Activated T-cell treated with anti-CD3 and anti-CD28 coated beads for 4 hours (primary cell): ENCODE measurements around the gene DSC2.
"Not testable (repeated sequence)": the region's sequence is repeated elsewhere in the genome, so short reads cannot be mapped to it uniquely, and the experiment has no call there.

Source experiments
- DNase-seq: peaks from one replicate; pipeline ENCODE4 v3.0.0-alpha.2; 2020

The DSC2 gene

GRCh38 chr18:31102025-31102684 is at the start of gene DSC2:
TSS of gene DSC2 (minus strand) at chr18:31102421. CDS start at chr18:31101971, 450 bp downstream.
- no peak for DNase-seq

GRCh38 chr18:31149351-31149750 is 47.1 kb upstream of the DSC2 start:
- DNase-seq: no peak

- DNase-seq: no peak
Observed at GRCh38 chr18:31148600-31148999, 46.4 kb upstream of the DSC2 start.

GRCh38 chr18:31146809-31147208 is 44.6 kb upstream of the DSC2 start:
- DNase-seq: no peak

DNA sequence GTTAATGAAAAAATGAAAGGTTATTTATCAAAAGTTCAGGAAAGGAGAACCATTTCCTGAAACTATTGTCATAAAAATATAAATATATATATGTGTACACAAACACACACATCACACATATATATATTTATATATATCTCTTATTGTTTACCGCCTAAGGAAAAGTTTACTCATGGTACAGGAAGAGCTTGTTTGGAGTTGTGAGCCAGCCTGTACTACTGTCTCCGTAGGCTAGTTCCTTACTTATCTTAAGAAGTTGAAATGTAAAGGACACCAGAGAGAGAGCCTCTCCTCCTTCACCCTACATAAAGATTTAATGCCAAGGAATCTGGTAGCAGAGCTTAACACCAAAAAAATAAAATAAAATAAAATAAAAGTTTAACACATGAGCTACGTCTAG is 40.8 kb upstream of the DSC2 start:
- no peak for DNase-seq

DNA sequence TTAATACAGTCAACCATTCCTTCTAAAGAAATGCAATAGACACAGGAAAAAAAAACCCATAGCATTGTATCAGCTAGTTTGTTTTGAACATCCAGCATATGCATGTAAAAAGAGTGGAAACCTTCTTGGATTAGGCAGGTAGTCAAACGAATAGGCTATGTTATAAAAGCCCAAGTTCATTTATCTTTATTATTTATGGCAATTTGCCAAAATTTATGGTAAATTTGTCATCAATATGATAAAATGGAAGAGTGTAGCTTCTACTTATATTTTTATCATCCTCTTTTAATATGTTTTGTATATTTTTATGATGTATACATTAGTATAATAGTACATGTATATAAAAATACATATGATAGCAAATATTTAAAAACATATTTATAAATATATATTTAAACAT is 36.5 kb upstream of the DSC2 start:
- no peak for DNase-seq

DNA sequence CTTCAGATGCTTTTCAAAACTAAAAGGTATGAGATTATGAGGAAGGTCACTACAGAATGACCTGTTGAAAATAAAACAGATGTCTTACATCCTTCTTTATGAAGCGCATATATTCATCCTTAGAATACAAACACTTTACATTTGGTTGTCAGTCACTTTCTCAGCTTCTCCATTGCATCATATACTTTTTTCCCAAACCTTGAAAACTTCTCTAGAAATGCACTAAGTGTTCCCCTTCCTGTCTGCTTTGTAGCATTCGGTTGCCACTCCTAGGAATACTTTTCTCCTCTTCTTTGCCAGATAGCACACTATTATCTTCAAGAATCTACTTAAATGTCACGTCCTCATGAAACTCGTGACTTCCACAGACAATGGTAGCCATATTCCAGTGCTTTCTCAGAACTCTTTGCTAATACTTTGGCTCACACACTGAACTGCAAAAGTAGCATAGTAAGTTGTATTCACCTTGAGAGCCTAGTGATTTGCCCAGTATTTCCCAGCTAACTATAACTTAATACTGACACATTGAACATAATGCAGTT is 32.8 kb upstream of the DSC2 start:
- no peak for DNase-seq

GRCh38 chr18:31129398-31130115 is 27.3 kb upstream of the DSC2 start:
- no peak for DNase-seq

DNA sequence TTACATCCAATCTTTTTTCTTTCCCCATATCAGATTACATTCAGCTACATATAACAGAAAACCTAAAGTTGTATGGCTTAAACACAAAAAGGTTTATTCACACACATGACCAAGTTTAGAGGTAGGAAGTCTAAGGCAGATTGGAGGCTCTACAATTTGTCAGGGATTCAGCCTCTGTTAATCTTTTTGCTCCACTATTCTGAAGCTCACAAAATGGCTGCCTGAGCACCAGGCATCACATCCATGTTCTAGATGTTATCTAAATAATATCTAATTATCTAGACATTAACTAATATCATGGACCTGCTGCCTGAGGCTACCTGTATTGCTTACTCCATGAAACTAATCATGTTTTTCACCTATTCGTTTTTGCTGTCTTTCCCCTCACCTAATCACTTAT is 23.7 kb upstream of the DSC2 start:
- DNase-seq: no peak

- DNase-seq: not testable (repeated sequence)
Observed at GRCh38 chr18:31123125-31123524, 20.9 kb upstream of the DSC2 start.

GRCh38 chr18:31120594-31120993 is 18.4 kb upstream of the DSC2 start:
- DNase-seq: no peak

DNA sequence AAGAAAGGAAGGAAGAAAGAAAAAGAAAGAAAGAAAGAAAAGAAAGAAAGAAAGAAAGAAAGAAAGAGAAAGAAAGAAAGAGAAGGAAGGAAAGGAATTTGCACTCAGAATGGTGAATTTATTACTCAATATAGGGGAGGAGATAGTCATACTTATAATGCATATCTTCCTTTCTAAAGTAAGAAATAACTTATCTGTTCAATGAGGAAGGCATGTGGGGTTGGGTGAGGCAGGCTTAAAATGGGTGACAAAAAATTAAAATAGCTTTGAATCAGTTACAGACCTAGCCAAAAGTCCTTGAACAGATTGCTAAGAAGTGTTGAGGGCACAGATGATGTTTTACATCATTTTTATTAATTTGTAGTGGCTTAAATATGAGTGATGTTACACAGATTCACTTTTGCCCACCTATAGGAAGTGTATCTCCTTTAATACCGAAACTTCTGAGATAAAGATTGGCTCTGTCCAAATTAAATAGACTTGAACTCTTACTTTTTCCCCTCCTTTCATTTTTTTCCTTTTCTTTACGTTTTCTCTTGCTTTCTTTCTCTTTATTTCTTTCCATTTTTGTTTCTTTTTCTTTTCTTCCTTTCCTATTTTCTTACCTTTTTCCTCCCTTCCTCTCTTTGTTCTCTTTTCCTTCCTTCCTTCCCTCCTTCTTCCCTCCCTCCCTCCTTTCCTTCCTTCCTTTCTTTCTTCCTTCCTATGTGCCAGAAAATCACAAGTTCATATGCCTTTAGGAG is 14.8 kb upstream of the DSC2 start:
- DNase-seq: no peak

GRCh38 chr18:31112804-31113203 is 10.6 kb upstream of the DSC2 start:
- DNase-seq: no peak

- no peak for DNase-seq
Observed at GRCh38 chr18:31105733-31106132, 3.5 kb upstream of the DSC2 start.

GRCh38 chr18:31104444-31104843 is 2.2 kb upstream of the DSC2 start:
- DNase-seq: no peak

DNA sequence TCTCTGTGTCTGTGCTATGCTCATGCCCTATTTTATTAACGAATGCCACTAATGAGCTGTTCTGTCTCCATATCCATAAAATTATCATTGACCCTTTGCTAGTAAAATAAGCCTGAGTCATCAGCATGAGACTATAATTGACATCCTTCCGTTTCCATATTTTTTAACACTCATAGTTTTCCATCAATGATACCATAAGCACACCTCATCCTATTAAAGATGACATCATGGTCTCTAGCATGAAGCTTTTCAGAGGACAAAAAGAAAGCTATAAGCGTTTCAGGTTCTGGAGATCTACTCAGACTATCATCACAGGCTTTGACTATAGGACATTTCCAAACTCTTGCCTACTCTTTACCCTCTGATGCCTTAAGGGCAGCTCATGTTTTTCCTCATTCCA is 1.2 kb upstream of the DSC2 start:
- no peak for DNase-seq

DNA sequence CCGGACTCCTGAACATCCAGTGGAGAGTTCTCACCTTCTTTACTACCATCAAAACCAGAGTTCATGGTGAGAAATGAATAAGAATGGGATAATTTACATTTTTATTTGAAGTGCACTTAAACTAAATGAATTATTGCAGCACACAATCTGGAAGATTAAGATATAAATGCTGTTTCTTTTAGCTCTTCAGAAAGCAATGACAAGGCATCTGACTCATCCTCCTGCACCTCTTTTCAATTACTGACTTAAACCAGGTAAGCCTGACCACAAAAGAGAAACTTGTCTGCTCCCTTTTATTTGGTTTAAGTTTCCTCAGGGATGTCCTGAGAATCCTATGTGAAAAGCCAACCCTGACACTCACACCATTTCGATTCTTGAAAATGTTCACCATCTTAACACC is 720 bp upstream of the DSC2 start:
- no peak for DNase-seq

GRCh38 chr18:31101183-31102024 is 817 bp downstream of the DSC2 start:
- no peak for DNase-seq

DNA sequence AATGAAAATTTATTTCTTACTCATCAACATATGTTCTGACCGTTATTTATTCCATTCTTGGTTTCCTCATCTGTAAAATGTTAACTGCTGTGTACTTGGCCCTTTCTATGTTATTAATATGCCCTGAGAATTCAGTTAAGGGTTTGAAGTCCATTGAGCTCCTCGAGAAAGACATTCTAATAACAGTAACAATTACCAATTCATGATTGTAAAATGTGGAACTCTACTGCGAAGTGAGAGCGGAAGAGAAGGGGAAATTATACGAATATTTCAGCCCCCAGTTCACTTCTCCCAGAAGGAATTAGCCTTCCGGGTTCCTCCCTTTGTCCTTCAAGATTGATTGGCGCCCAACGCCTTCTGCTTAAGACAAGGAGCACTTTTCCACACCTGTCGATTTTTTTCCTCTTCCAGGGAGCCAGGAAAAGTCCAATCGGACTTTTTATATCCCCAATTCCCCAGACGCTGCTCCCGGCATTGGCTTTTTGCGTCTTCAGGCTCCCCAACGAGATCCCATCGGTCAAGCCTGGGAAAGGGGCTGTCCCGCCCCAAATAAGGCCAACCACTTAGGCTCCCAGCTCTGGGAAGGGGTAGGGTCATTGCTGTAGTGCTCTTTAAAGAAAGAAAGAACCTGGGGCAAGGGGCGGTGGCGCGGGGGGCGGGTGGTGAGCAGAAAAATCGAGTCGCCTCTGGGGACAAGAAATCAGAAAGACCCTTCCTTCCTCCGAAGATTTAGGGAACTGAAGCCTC is 1.6 kb downstream of the DSC2 start:
- DNase-seq: no peak

GRCh38 chr18:31099450-31100230 is 2.6 kb downstream of the DSC2 start:
- DNase-seq: no peak

DNA sequence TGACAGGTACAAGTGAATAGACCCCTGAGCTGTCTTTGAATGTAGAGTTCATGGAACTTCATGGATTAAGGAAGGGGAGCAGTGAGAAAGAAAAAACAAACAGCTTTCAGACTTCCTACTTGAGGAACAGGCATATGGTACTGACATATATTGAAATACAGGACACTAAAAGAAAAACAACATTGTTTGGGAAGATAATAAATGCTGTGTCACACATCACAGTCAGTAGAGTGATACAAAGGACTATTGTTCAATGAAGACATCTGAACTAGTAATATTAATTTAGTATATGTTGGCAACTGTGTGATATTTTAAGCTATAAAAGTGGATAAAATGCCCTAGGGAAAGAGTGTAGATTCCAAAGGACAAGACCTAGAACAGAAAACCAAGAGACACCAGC is 3.3 kb downstream of the DSC2 start:
- no peak for DNase-seq
